ENCODE results near the gene TACC3.

GRCh38 chr4:1738410-1738809 lies 17.1 kb downstream of the TACC3 start:
- TF ChIP-seq CTCF (IDR thresholded peaks at IDR 0.05) (no peak), EP300 (IDR thresholded peaks at IDR 0.05; ENCODE audit: low read depth) (no peak), POLR2A (IDR thresholded peaks at IDR 0.05) (no peak), POLR2AphosphoS5 (IDR thresholded peaks at IDR 0.05) (no peak)
